GM23248 (cell line): ENCODE data around the gene PLCB2.

Experiments used
- EZH2 ChIP-seq: fragments of 200-600 bp; sonication (generic); IDR thresholded peaks from 2 replicates; pipeline ENCODE4 v1.6.1; 2018; ENCODE audit warnings: antibody characterized with exemption, mild to moderate bottlenecking; ENCODE audit not compliant: insufficient read depth, poor library complexity, severe bottlenecking
- EZH2phosphoT487 ChIP-seq: fragments of 200-600 bp; sonication (generic); IDR thresholded peaks from 2 replicates; pipeline ENCODE4 v1.6.1; 2018; ENCODE audit warnings: antibody characterized with exemption, moderate library complexity, mild to moderate bottlenecking, low read depth; ENCODE audit not compliant: insufficient read depth

- TF ChIP-seq EZH2 (no peak), EZH2phosphoT487 (0 out of 2 replicates have a peak, but pooled peaks have one; percentile 23)
Observed at GRCh38 chr15:40251486-40252140, 56.1 kb downstream of the PLCB2 start.
